Sciatic nerve (tissue), 2 donors: Measurements from ENCODE around the gene MGA. TPM values are rescaled to one million over a fixed set of nuclear protein-coding genes. Genes with fewer than 3 reads are reported as not detected.

Source experiments
- ATAC-seq: fragments of 200-7000 bp; cut with Tn5 transposase; one replicate; pipeline ENCODE4 v1.9.1; 2020; ENCODE audit warnings: mild to moderate bottlenecking, moderate library complexity
- DNase-seq: peaks from one replicate; pipeline ENCODE4 v3.0.0-alpha.2; 2020; ENCODE audit warnings: low spot score
- intact Hi-C: fragments of 100-400 bp; cut with DNase I; formaldehyde crosslinking; loops from one replicate; pipeline ENCODE4 v1.14.2; 2022
- total RNA-seq: library from RNA; stranded (reverse); fragmentation: NEBNext Ultra II Directional; extraction: Animal tissue kit (Norgen Biotek cat#: 25700); gene quantifications from one replicate; pipeline ENCODE4 v1.2.1, GENCODE V29; 2021
- donor health status: DM: no; HTN: no; CAD: no.
- donor health status: DM: no; HTN: no; CAD: no.

The MGA gene
- total RNA-seq, 1 donor from 2014 or later = 55.5 TPM

GRCh38 chr15:41774882-41775417 lies 114.7 kb downstream of the MGA start:
- DNase-seq (no peak), ATAC-seq (peak; percentile 50)
- intact Hi-C loops = no loop called here

- ATAC-seq (no peak), DNase-seq (no peak)
- intact Hi-C loops = no loop called here
Observed at GRCh38 chr15:41775651-41776050, 115.4 kb downstream of the MGA start.

- intact Hi-C loops = no loop called here
- DNase-seq (no peak), ATAC-seq (no peak)
Observed at GRCh38 chr15:41777421-41777973, 117.3 kb downstream of the MGA start.

GRCh38 chr15:41778521-41778920 lies 118.3 kb downstream of the MGA start:
- DNase-seq = no peak
- intact Hi-C loops = no loop called here
- no peak for ATAC-seq

GRCh38 chr15:41779662-41780157 lies 119.5 kb downstream of the MGA start:
- no peak for DNase-seq
- intact Hi-C loops = no loop called here
- ATAC-seq = no peak

GRCh38 chr15:41780266-41780665 lies 120.1 kb downstream of the MGA start:
- intact Hi-C loops = no loop called here
- DNase-seq = no peak
- ATAC-seq = no peak

GRCh38 chr15:41780727-41781126 lies 120.5 kb downstream of the MGA start:
- intact Hi-C loops = no loop called here
- DNase-seq = no peak
- ATAC-seq = no peak

- ATAC-seq = no peak
Observed at GRCh38 chr15:41782371-41783282, 122.4 kb downstream of the MGA start.

GRCh38 chr15:41783296-41783695 lies 123.1 kb downstream of the MGA start:
- intact Hi-C loops = no loop called here
- DNase-seq (no peak), ATAC-seq (no peak)

More at GRCh38 chr15:41782371-41783282, 122.4 kb downstream of the MGA start:
- DNase-seq = no peak
- intact Hi-C loops = no loop called here

GRCh38 chr15:41788262-41788661 lies 128.1 kb downstream of the MGA start:
- intact Hi-C loops = no loop called here
- ATAC-seq (no peak), DNase-seq (no peak)

GRCh38 chr15:41789236-41789635 lies 129.0 kb downstream of the MGA start:
- intact Hi-C loops = no loop called here
- ATAC-seq (no peak), DNase-seq (no peak)

- ATAC-seq (no peak), DNase-seq (no peak)
- intact Hi-C loops = no loop called here
Observed at GRCh38 chr15:41789662-41790061, 129.5 kb downstream of the MGA start.

GRCh38 chr15:41790169-41790568 lies 130.0 kb downstream of the MGA start:
- DNase-seq = no peak
- ATAC-seq = no peak
- intact Hi-C loops = no loop called here

GRCh38 chr15:41790756-41791546 lies 130.7 kb downstream of the MGA start:
- intact Hi-C loops = no loop called here
- peak; percentile 54 for ATAC-seq

GRCh38 chr15:41791547-41791937 lies 131.3 kb downstream of the MGA start:
- ATAC-seq (no peak), DNase-seq (no peak)
- intact Hi-C loops = no loop called here

More at GRCh38 chr15:41790756-41791546, 130.7 kb downstream of the MGA start:
- DNase-seq = no peak

- peak; percentile 62 for ATAC-seq
- intact Hi-C loops = no loop called here
- no peak for DNase-seq
Observed at GRCh38 chr15:41792000-41792637, 131.9 kb downstream of the MGA start.

- intact Hi-C loops = no loop called here
- DNase-seq (no peak), ATAC-seq (no peak)
Observed at GRCh38 chr15:41794081-41794480, 133.9 kb downstream of the MGA start.

- DNase-seq (no peak), ATAC-seq (peak; percentile 48)
- intact Hi-C loops = no loop called here
Observed at GRCh38 chr15:41795996-41796856, 136.0 kb downstream of the MGA start.
